HG03280 (cell line): ENCODE measurements around the gene SYNE3.

Source experiments
- ATAC-seq: cut with Tn5 transposase; IDR thresholded peaks from one replicate; pipeline ENCODE4 v1.9.1; 2021; ENCODE audit warnings: mild to moderate bottlenecking, moderate library complexity; ENCODE audit not compliant: unreplicated experiment

SYNE3 gene

DNA sequence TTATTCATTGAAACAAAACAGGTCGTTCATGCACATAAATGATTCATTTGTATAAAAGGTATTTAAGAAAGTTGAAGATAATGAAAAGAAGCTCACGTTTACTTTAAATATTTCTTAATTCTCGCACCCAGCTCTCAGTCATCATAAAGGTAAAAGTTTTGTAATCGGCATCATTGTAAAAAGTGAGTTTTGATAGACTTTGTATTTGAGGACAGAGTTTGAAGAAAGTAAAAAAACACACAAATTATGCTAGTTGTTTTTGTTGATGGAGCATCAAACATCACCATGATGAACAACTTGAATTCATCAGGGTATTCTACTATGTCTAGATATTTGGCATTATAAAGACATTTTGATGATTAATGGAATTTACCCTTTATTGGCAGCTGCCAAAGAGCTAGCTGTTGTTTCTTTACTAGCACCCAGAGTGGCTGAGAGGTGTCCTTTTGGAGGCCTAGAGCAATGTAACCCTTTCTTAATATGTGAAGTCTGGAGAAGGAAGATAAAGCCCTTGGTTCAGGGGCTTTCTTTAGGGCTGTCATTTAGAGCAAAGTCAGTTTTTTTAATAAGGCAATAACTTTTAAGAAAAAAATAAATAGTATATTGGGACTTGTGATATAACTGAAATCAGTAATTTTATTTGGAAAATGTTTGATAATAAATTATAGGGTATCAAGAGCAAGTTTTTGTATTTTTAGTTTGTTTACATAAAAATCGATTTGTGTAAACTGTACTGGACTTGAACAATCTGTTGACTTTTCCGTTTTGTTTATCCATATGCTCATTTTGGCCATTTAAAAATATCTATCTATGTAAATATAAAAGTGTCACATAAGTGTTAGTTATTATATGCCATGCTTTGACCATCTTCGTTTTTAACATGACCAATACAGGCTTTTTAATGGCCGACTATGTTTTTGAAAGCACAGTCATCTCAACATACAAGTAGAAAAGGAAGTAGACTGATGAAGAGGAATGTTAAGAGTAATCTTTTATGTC, 25.8 kb upstream of the SYNE3 start:
- ATAC-seq, result no peak

- ATAC-seq, result no peak
Observed at GRCh38 chr14:95541346-95541745, 24.9 kb upstream of the SYNE3 start.

DNA sequence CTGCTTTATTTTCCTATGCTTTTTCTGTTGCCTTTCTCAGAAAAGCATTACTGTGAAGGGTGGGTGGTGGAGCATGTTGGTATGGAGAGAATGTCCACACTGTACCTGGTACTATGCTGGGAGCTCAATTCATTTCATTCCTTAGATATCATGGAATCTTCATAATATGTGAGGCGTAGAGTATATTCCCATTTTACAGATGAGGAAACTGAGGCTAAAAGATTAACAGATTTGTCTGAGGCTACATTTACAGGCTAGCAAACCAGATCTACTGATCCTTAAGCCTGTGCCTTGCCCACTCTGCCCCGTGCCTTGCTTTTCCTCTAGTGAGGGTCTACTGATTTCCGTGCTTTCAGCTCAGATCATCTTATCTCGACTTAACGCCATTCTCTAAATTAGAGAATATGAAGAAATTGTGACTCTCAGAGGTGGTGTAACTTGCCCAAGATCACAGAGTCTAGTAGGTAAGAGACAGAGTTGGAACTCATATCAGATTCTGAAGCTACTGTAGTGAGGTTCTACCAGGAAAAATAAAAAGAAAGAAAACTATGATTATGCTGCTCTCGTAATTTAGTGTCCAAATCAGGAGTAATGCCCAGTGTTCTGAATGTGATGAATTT, 23.9 kb upstream of the SYNE3 start:
- ATAC-seq, result no peak

GRCh38 chr14:95538801-95539509, 22.5 kb upstream of the SYNE3 start:
- no peak for ATAC-seq

- no peak for ATAC-seq
Observed at GRCh38 chr14:95537298-95538089, 21.0 kb upstream of the SYNE3 start.

DNA sequence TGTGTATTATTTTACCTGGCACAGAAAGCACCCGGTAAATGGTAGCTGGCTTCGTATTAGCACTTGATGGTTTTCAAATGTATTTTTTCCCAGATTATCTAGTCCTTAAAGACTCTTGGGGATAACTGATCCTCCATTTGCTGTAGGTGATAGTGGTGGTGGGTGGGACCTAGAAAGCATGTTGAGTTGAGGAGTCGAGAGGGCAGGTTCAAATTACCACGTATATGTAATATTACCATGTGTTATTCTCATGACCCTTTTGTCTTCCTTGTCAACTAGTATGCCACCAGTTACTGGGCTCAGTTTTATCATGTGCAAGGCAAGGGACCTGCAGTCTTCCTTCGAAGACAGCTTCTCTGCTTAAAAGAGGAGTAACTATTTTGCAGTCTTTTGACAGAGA, 20.2 kb upstream of the SYNE3 start:
- ATAC-seq, result no peak

DNA sequence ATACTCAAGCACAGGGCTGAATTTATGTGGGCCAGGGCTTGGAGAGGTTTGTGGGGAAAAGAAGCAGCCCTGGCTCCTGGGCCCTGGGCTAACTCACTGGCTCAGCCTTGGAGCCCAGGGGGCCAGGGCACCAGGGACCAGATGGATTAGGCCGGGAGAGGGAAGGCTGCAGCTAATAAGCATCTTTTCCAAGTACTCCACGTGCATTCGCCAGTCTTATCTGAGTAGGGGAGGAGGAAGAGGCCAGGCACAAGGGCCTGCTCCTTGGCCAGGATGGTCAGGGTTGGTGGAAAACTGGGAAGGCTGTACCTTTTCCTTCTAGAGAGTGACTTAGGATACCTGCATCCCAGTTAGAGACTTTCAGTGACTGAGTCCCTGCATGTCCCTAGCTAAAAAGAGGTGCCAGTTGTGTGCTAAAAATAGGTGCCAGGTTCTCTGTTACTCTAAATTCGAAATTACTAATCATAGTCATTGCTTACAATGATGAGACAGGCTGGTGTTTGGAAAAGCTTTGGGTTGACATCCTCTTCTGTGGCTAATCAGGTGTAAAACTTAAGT, 19.7 kb upstream of the SYNE3 start:
- ATAC-seq, result no peak

GRCh38 chr14:95535226-95536021, 19.0 kb upstream of the SYNE3 start:
- ATAC-seq, result peak; percentile 3

GRCh38 chr14:95534299-95535225, 18.1 kb upstream of the SYNE3 start, which contains the start of gene GLRX5:
TSS of gene GLRX5 (plus strand) at chr14:95535050. CDS start at chr14:95535090, 40 bp downstream.
- ATAC-seq, result peak; percentile 90

DNA sequence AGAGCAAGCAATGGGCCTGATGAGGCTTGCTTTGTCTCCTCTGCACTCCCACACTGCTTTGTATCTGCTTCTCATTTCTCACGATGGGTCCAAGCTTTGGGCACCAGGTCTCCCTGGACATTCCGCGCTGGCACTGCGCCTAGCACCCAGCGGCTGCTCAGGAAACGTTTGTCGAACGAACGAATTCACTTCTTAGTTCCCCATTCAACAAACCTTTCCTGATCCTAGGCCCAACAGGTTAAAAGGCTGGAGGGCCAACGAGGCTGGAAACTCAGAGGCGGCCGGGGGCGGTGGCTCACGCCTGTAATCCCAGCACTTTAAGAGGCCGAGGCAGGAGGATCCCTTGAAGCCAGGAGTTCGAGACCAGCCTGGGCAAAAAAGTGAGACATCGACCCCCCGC, 17.4 kb upstream of the SYNE3 start:
- no peak for ATAC-seq

GRCh38 chr14:95533391-95533821, 17.0 kb upstream of the SYNE3 start:
- ATAC-seq, result no peak

- ATAC-seq, result no peak
Observed at GRCh38 chr14:95531969-95532368, 15.5 kb upstream of the SYNE3 start.

DNA sequence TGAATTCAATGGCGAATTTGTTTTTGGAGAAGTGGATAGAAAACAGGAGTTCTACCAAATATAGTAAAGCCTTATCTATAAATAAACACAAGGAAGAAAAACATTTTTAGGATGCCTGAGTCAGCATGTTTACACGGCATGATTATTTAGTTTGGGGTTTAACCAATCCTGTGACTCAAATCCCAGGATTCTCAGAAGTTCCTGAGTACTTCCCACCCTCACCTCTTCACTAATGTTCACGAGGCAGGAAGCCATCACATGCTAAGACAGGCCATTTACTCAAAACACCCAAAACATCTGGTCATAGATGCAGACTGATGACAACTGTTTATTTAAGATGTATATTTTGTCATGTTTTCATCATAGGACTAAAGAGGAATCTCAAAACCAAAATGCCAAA, 15.0 kb upstream of the SYNE3 start:
- no peak for ATAC-seq

DNA sequence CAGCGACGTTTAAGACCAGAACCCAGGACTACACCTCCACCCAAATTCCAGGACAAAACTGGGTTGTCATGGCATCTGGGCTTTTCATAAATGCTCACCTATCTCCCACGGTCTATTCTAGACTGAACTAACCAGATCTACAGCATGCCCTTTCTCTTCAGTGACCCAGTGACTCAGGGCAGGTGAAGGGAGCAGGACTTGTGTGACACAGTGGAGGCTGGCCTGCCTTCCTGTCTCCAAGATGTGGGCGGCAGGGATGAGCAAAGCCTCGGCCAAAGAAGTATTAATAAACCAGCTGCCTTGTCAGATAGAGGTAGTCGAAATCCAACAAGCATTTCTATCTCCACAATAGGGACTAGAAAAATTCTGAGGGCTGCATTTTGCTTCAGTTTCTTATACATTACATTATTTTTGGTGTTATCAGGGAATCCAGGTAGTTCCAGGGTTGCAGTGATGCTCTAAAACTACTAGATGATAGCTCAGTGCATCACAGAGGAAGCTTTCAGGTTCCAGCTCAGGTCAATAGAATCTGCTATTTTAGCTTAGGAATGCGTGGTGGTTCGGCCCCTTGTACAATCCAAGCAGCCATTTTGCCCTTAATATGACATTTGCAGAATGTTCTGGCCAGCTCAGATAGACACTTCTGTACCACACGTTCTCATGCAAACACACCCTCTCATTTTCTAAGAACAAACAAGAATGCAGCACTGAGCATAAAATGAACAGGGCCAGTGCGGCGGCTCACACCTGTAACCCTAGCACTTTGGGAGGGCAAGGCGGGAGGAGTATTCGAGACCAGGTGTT, 14.2 kb upstream of the SYNE3 start:
- no peak for ATAC-seq

GRCh38 chr14:95529216-95529615, 12.8 kb upstream of the SYNE3 start:
- no peak for ATAC-seq

DNA sequence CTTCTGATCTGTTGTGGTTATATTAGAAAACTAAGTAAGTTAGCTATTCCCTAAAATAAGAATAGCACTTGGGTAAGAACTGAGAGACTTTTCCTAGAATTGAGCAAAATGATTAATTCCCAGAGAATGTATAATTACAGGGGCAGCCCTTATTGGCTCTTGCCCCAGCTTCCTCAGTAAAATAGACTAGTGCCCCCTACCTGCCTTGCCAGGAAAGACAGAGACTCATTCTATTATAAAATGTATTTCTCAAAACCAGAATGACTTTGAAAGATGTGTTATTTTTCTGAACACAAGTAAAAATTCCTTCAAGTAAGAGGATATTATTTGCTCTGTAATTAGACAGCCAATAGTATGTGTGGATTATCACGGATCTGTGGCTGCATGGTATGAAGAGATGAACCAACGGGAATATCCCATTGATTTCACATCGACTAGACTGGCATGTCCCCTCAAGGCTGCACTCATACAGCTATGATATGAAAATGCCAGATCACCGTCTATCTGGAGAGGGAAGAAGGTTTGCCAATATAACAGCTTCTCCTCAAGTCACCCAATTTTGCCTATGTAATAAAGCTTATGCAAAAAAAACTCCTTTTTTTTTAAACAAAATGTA, 11.0 kb upstream of the SYNE3 start:
- no peak for ATAC-seq
